Erythroblast (primary cell): Measurements from ENCODE around the gene WDR76.

Experiments used
- GATA1 ChIP-seq: IDR thresholded peaks from 2 replicates; pipeline ENCODE4 v1.6.1; 2011; ENCODE audit warnings: low read depth, mild to moderate bottlenecking, control low read depth, low read length, moderate library complexity
- POLR2A ChIP-seq: IDR thresholded peaks from 2 replicates; pipeline ENCODE4 v1.6.1; 2011; ENCODE audit warnings: mild to moderate bottlenecking, low read length

GRCh38 chr15:43873651-43874050 is 46.8 kb downstream of the WDR76 start:
- no peak for TF ChIP-seq POLR2A
- no peak for TF ChIP-seq GATA1
